IMR-90 (cell line): Measurements from ENCODE around the gene TMOD1. TPM values are rescaled to one million over a fixed set of nuclear protein-coding genes. Genes with fewer than 3 reads are reported as not detected.

ENCODE experiments used
- ATAC-seq: fragments of 200-7000 bp; cut with Tn5 transposase; 2 replicates; pipeline ENCODE4 v1.9.1; 2020; ENCODE audit warnings: low read depth, mild to moderate bottlenecking, moderate library complexity
- BruUV-seq: library from RNA; stranded (reverse); fragments of 400-500 nt; replicated peaks from 2 replicates; lab custom pipeline; 2021; lab: Mats Ljungman, UMichigan
- CTCF ChIA-PET: fragments of 300-600 bp; formaldehyde crosslinking; extraction: SDS; loops from one replicate; lab custom pipeline; 2021; ENCODE audit warnings: antibody characterized with exemption; lab: Yijun Ruan, JAX
- POLR2A ChIA-PET: fragments of 300-600 bp; sonication (Branson Sonifier 250); formaldehyde crosslinking; loops from one replicate; lab custom pipeline; 2022; ENCODE audit warnings: antibody characterized with exemption; ENCODE audit not compliant: unreplicated experiment; lab: Charles Lee
- DNase-seq: peaks from one replicate; pipeline ENCODE4 v3.0.0; 2013
- H2AFZ ChIP-seq: replicated peaks from 2 replicates; pipeline ENCODE3; 2013; ENCODE audit warnings: low read length, mild to moderate bottlenecking; ENCODE audit not compliant: poor library complexity
- H2AK5ac ChIP-seq: 2 replicates; pipeline ENCODE4 v1.6.1; 2013; ENCODE audit warnings: low read depth, low read length, inconsistent platforms
- H2AK9ac ChIP-seq: replicated peaks from 2 replicates; pipeline ENCODE3; 2013; ENCODE audit warnings: mild to moderate bottlenecking, low read depth, low read length, moderate library complexity; ENCODE audit not compliant: poor library complexity
- H2BK120ac ChIP-seq: 2 replicates; pipeline ENCODE4 v1.6.1; 2013; ENCODE audit warnings: low read depth, low read length, inconsistent platforms
- H2BK15ac ChIP-seq: 3 replicates; pipeline ENCODE4 v1.6.1; 2013; ENCODE audit warnings: low read depth, low read length, inconsistent platforms
- H2BK20ac ChIP-seq: 2 replicates; pipeline ENCODE4 v1.6.1; 2013; ENCODE audit warnings: low read depth, mild to moderate bottlenecking, inconsistent platforms, low read length, moderate library complexity
- H2BK5ac ChIP-seq: 2 replicates; pipeline ENCODE4 v1.6.1; 2013; ENCODE audit warnings: mild to moderate bottlenecking, low read depth, low read length, inconsistent platforms; ENCODE audit not compliant: poor library complexity, severe bottlenecking
- H3K14ac ChIP-seq: replicated peaks from 2 replicates; pipeline ENCODE4 v1.6.1; 2013; ENCODE audit warnings: low read depth, low read length, inconsistent platforms
- H3K18ac ChIP-seq: 2 replicates; pipeline ENCODE4 v1.6.1; 2013; ENCODE audit warnings: low read depth, low read length, control low read depth
- H3K23ac ChIP-seq: 2 replicates; pipeline ENCODE4 v1.6.1; 2013; ENCODE audit warnings: low read depth, low read length, inconsistent platforms
- H3K27ac ChIP-seq: 2 replicates; pipeline ENCODE4 v1.5.1; 2013; ENCODE audit warnings: mild to moderate bottlenecking, control low read depth, low read length; ENCODE audit not compliant: insufficient read depth
- H3K27me3 ChIP-seq: 2 replicates; pipeline ENCODE4 v1.6.1; 2013; ENCODE audit warnings: low read length; ENCODE audit not compliant: control insufficient read depth, insufficient read depth
- H3K36me3 ChIP-seq: 2 replicates; pipeline ENCODE4 v1.6.1; 2013; ENCODE audit warnings: low read length, mixed read lengths; ENCODE audit not compliant: control insufficient read depth, insufficient read depth
- H3K4ac ChIP-seq: 2 replicates; pipeline ENCODE4 v1.6.1; 2013; ENCODE audit warnings: low read depth, low read length, inconsistent platforms
- H3K4me1 ChIP-seq: 2 replicates; pipeline ENCODE4 v1.6.1; 2013; ENCODE audit warnings: low read length, mixed read lengths; ENCODE audit not compliant: control insufficient read depth, insufficient read depth
- H3K4me2 ChIP-seq: 2 replicates; pipeline ENCODE4 v1.6.1; 2013; ENCODE audit warnings: low read depth, mild to moderate bottlenecking, control low read depth, low read length, moderate library complexity
- H3K4me3 ChIP-seq: 2 replicates; pipeline ENCODE4 v1.5.1; 2013; ENCODE audit warnings: low read depth, mild to moderate bottlenecking, control low read depth, low read length, moderate library complexity; ENCODE audit not compliant: insufficient read depth
- H3K56ac ChIP-seq: 2 replicates; pipeline ENCODE4 v1.6.1; 2013; ENCODE audit warnings: low read length, inconsistent platforms; ENCODE audit not compliant: insufficient read depth; ENCODE audit errors: extremely low read depth
- H3K79me1 ChIP-seq, 2 experiments: 2 replicates each; pipeline ENCODE4 v1.6.1; 2013; ENCODE audit warnings: low read length in 2 of 2, inconsistent platforms in 1 of 2, low read depth in 1 of 2
- H3K9ac ChIP-seq: 2 replicates; pipeline ENCODE4 v1.6.1; 2013; ENCODE audit warnings: low read depth, low read length, control low read depth
- H3K9me1 ChIP-seq: 2 replicates; pipeline ENCODE4 v1.6.1; 2013; ENCODE audit warnings: low read length, inconsistent platforms; ENCODE audit not compliant: insufficient read depth
- H3K9me3 ChIP-seq: 2 replicates; pipeline ENCODE4 v1.6.1; 2013; ENCODE audit warnings: low read length; ENCODE audit not compliant: control insufficient read depth, insufficient read depth
- H4K20me1 ChIP-seq: 2 replicates; pipeline ENCODE4 v1.6.1; 2013; ENCODE audit warnings: low read length, inconsistent platforms; ENCODE audit not compliant: insufficient read depth
- H4K5ac ChIP-seq: 2 replicates; pipeline ENCODE4 v1.6.1; 2013; ENCODE audit warnings: mild to moderate bottlenecking, low read depth, low read length, control low read depth
- H4K8ac ChIP-seq, 2 experiments: 2 replicates each; pipeline ENCODE4 v1.6.1; 2013; ENCODE audit warnings: low read depth in 2 of 2, low read length in 2 of 2, control low read depth in 1 of 2, inconsistent platforms in 1 of 2
- H4K91ac ChIP-seq: 2 replicates; pipeline ENCODE4 v1.6.1; 2013; ENCODE audit warnings: low read depth, low read length, inconsistent platforms; ENCODE audit not compliant: insufficient read depth
- FOS ChIP-seq: fragments of 150-350 bp; IDR thresholded peaks from 2 replicates; pipeline ENCODE4 v1.6.1; 2016; ENCODE audit warnings: low read depth, low read length
- MAFK ChIP-seq: IDR thresholded peaks from 2 replicates; pipeline ENCODE4 v1.6.1; 2012; ENCODE audit warnings: low read depth, low read length, improper control_type of control experiment
- MXI1 ChIP-seq: IDR thresholded peaks from 2 replicates; pipeline ENCODE4 v1.6.1; 2012; ENCODE audit warnings: low read depth, mild to moderate bottlenecking, low read length, moderate library complexity, borderline replicate concordance
- NFE2L2 ChIP-seq: fragments of 150-350 bp; IDR thresholded peaks from 2 replicates; pipeline ENCODE4 v1.6.1; 2016; ENCODE audit warnings: low read depth, mild to moderate bottlenecking, low read length
- RAD21 ChIP-seq: IDR thresholded peaks from 2 replicates; pipeline ENCODE4 v1.6.1; 2012; ENCODE audit warnings: low read length, improper control_type of control experiment
- RFX5 ChIP-seq: IDR thresholded peaks from 2 replicates; pipeline ENCODE4 v1.8.0; 2012; ENCODE audit warnings: low read depth, mild to moderate bottlenecking, low read length, moderate library complexity
- SMC3 ChIP-seq: fragments of 150-350 bp; IDR thresholded peaks from 2 replicates; pipeline ENCODE4 v1.6.1; 2016; ENCODE audit warnings: low read depth, mild to moderate bottlenecking, antibody characterized with exemption, low read length, moderate library complexity
- dilution Hi-C: fragments of 300-500 bp; cut with HindIII; formaldehyde crosslinking; loops from one replicate; pipeline ENCODE4 v1.14.3; 2018; ENCODE audit warnings: low sequenced_read_pairs; ENCODE audit not compliant: unreplicated experiment
- in situ Hi-C: fragments of 300-500 bp; cut with MboI; formaldehyde crosslinking; loops from 3 replicates; pipeline ENCODE4 v1.14.3; 2019; ENCODE audit warnings: low sequenced_read_pairs, inconsistent platforms, mixed read lengths
- intact Hi-C: fragments of 100-400 bp; cut with micrococcal nuclease; formaldehyde crosslinking; loops from 2 replicates; pipeline ENCODE4 v1.10.0; 2022
- polyA plus RNA-seq, 3 experiments: library from polyadenylated mRNA; depleted of rRNA; stranded (reverse); fragments of >200 nt; gene quantifications; 2 replicates each; pipeline ENCODE4 v1.2.3, GENCODE V29; 2012; ENCODE audit warnings: low replicate concordance in 1 of 3
- total RNA-seq: library from RNA; depleted of rRNA; stranded (reverse); fragments of >200 nt; gene quantifications from 2 replicates; pipeline ENCODE4 v1.2.3, GENCODE V29; 2012
- TF ChIP-seq, protein P1 (sequence below): fragments of 150-350 bp; IDR thresholded peaks from 2 replicates; pipeline ENCODE4 v1.6.1; 2016; ENCODE audit warnings: low read depth, mild to moderate bottlenecking, low read length, moderate library complexity, borderline replicate concordance

Gene TMOD1
- total and polyA plus RNA-seq, 2 of the 4 experiments (the other 2 are of a cell fraction), result 0.18 to 0.38 TPM

DNA sequence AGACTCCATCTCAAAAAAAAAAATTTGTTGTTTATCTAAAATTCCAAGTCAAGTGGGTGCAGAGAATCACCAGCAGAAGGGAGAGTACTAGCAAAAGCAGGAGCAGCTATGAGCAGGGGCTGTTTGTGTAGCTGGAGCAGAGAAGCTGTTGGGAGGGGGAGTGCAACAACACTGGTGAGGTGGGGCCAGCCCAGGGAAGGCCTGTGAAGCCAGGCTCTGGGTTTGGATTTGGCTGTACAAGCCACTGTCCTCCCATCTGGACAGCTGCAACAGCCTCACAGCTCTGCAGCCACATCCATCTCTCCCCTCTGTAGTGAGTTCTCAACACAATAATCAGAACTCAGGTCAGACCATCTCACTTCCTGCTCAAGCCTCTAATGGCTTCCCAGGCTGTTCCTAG, 59.4 kb downstream of the TMOD1 start:
- H2AFZ ChIP-seq, result no peak overlapping the region
- H3K27me3 ChIP-seq, result peaks cover 2% of the 10 kb centered on the region; the same call in 1 of the 2 replicates
- H3K36me3 ChIP-seq, result 0 out of 2 replicates have a peak, but pooled peaks cover 2% of the 10 kb centered on the region
- H4K5ac ChIP-seq, result no peak overlapping the region
- H4K8ac ChIP-seq, result no peak overlapping the region
- H3K14ac ChIP-seq, result no peak overlapping the region
- no peaks in the 10 kb centered on the region for H3K9me3 ChIP-seq
- H2BK15ac ChIP-seq, result no peak overlapping the region
- H3K27ac ChIP-seq, result no peak overlapping the region
- H3K4me3 ChIP-seq, result no peak overlapping the region
- H3K9me1 ChIP-seq, result peaks cover 4% of the 10 kb centered on the region
- DNase-seq (no peak), ATAC-seq (no peak)
- H4K20me1 ChIP-seq, result no peaks in the 10 kb centered on the region
- intact Hi-C loops (no loop called here), dilution Hi-C loops (no loop called here), in situ Hi-C loops (no loop called here)
- H2BK120ac ChIP-seq, result no peak overlapping the region
- no peak overlapping the region for H2BK20ac ChIP-seq
- H3K23ac ChIP-seq, result no peak overlapping the region
- no TSS peak for BruUV-seq
- H3K4me2 ChIP-seq, result no peak overlapping the region
- H3K79me1 ChIP-seq, result no peaks in the 10 kb centered on the region
- H3K9ac ChIP-seq, result no peak overlapping the region
- CTCF ChIA-PET, result interaction anchor here (0.8 kb wide), 1 partner anchor 38 kb away, joined by 4 read pairs; no protein-coding TSS in a partner anchor
- H2AK9ac ChIP-seq, result no peak overlapping the region
- H3K4ac ChIP-seq, result no peak overlapping the region
- H2BK5ac ChIP-seq, result no peak overlapping the region
- no peak for TF ChIP-seq NFE2L2
- TF ChIP-seq MAFK, result no peak
- no peak for TF ChIP-seq FOS
- TF ChIP-seq MXI1, result no peak
- TF ChIP-seq, protein P1, sequence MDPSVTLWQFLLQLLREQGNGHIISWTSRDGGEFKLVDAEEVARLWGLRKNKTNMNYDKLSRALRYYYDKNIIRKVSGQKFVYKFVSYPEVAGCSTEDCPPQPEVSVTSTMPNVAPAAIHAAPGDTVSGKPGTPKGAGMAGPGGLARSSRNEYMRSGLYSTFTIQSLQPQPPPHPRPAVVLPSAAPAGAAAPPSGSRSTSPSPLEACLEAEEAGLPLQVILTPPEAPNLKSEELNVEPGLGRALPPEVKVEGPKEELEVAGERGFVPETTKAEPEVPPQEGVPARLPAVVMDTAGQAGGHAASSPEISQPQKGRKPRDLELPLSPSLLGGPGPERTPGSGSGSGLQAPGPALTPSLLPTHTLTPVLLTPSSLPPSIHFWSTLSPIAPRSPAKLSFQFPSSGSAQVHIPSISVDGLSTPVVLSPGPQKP, result no peak
- TF ChIP-seq RAD21, result no peak
- no peak for TF ChIP-seq RFX5
- TF ChIP-seq SMC3, result no peak
- H4K91ac ChIP-seq, result no peak overlapping the region
- no peak overlapping the region for H2AK5ac ChIP-seq
- H3K56ac ChIP-seq, result no peak overlapping the region
- POLR2A ChIA-PET, result no interaction called here
- peaks cover 1% of the 10 kb centered on the region; the same call in 1 of the 2 replicates for H3K4me1 ChIP-seq
- no peak overlapping the region for H3K18ac ChIP-seq
